Measurements from ENCODE around the gene DNAH8. TPM values are rescaled to one million over a fixed set of nuclear protein-coding genes. Genes with fewer than 3 reads are reported as not detected.

The DNAH8 gene
- total RNA-seq, 1 donor from 2014 or later = not detected

DNA sequence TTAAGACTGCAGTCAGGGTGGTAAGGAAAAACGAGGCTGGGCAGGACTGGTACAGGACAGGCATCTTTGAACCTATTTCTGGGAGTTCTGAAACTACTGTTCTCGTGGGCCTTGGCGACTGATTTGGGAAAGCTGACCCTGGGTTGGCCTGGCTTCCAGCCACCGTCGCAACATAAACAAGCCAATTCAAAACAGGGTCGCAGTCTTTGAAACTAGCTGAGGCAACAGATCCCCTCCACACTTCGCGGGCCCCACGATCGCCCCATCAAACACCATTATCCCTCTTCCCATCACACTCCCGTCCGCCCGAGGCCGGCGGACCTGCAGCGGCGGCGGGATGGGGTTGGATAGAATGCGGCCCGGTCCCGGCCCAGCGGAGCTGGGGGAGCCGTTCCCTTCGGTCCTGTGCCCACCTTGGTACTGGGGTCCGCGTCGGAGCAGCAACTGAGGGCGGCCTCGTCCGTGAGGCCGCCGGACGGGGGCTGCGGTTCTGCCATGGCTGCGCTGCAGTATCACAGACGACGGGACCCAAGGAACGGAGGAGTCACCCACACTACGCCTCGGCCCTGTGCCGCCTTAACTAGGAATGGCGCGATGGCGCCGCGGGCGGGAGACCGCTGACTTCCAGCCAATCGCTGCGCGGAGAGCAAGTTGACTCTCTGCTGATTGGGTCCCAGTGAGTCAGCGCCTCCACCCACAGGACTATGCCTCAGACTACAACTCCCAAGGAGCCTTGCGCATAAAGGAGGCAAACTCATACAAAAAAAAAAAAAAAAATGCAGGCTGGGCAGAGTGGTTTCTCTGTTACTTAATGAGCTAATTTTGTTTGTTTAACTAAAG, 12.3 kb upstream of the DNAH8 start, which contains the start of gene GLO1:
GLO1 (minus strand) TSS at position 588 of the 840 bp plus-strand sequence; CDS start at position 497, 91 bp downstream.
- peak; percentile 98 for DNase-seq (ENCODE audit: low spot score)

DNA sequence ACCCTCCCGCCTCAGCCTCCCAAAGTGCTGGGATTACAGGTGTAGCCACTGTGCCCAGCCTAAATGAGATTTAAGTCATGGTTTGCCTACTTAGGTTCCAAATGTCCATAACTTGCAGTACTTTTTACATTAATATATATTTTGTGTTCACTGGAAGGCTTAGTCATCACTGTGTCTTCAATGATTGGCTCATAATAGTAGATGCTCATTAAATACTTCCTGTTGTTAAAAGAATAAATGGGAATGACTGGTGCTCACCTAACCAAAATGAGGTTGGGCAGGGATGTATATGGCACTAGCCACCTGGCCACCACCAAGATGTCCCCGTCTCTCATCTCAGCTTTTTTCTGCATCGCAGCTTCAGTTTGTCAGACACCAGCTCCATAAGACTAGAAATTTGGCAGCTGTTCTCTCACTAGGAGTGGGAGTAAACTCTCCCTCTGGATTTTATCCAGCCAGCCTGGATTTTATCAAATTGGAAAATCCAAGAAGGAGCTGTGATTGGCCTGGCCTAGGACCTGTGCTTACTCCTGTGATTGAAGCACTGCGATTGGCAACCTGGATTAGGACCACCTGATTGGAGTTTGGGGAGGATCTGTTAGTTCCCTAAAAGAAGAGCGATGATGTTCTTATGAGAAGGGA, 11.0 kb upstream of the DNAH8 start:
- DNase-seq (ENCODE audit: low spot score) = no peak

DNA sequence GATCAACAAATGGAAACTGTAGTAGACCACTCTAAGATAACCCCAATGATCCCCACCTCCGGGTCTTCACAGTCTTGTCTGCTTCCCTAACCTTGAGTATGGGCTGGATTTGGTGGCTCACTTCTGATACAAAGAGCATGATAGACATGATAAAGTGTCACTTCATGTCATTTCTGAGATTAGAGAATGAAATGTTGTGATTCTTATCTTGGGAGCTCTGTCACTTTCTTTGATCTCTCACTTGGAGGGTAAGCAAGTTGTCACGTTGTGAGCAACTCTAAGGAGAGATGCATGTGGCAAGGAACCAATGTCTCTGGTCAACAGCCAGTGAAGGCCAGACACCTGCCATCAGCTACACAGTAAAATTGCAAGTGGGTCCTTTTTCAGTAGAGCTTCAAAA, 9.2 kb upstream of the DNAH8 start:
- DNase-seq (ENCODE audit: low spot score) = no peak

DNA sequence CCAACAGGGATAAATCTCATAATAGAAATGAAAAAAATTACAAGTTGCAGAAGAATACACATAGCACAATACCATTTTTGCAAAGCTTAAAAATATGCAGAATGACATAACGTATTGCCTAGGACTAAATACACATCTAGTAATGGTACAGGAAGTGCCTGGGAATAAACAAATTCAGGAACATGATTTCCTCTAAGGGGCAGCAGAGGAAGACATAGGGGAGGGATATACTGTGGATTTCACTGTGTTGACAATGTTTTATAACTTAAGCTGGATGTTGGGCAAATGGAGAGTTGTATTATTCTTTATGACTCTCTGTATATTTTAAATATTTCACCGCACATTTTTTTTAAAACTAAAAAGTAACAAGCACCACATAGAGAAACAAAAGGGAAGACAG, 6.6 kb upstream of the DNAH8 start:
- DNase-seq (ENCODE audit: low spot score) = no peak

DNA sequence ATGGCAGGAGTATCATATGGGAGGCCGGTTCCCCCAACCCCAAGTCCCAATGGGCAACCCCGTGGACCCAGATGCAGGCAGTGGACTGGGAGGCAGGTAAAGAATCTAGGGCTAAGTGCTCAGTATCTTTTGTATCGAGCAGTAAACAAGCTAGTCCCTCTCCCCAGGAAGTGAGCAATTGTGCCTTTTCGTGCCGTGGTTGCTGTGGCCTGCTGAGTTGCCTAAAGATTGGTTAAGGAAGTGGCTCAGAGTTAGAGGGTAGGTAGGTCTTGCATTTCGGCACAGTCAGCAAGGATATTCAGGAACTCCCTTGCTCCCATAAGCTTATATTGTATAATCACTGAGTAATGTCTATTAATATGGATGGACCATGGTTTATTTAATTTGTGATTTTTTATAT, 1.3 kb upstream of the DNAH8 start:
- no peak for DNase-seq (ENCODE audit: low spot score)

DNA sequence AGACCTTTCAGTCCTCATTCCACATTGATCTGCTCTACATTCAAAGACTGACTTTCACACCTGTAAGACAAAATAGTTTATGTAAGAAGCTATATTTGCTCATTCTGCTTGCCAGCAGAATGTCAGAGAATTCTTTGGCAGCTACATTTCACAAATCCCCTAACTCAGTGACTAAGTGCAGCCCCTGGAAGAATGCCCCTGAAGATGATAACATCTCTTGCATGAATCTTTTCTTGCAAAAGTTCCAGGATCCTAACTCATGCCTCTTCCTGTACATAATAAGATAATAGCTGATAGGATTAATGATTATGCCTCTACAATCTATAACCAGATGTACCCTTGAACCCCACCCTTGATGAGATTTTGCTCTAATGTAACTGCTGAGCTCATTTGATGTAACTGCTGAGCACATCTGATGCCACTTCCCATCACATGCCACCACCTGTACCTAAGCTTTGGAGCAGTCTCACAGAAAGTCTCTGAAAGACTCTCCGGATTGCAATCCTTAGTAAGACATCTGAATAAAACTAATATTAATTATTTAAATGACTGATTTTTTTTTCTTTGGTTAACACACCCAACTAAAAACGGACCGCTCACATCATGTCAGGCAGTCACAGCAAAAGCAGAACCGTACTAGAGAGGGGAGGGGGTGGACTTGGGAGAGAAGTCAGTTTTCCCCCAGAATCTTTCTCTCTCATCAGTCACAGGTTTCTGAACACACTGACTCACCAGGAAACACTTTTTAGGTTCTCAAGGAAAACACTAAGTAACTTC, 684 bp upstream of the DNAH8 start:
- DNase-seq (ENCODE audit: low spot score) = no peak

DNA sequence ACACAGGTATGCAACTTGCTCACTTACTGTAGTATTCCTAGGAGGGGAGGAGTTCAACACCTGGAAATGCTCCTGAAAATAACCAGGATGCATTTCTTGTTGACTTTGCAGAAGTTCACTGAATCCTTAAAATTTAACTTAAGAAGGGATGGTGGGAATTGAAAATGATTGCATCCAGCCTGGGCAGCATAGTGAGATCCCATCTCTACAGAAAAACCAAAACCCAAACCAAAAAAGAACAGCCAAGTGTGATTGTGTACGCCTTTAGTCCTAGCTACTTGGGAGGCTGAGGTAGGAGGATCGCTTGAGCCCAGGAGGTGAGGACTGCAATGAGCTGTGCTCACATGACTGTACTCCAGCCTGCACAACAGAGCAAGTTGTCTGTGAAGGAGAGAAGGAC, 1.7 kb downstream of the DNAH8 start:
- no peak for DNase-seq (ENCODE audit: low spot score)

DNA sequence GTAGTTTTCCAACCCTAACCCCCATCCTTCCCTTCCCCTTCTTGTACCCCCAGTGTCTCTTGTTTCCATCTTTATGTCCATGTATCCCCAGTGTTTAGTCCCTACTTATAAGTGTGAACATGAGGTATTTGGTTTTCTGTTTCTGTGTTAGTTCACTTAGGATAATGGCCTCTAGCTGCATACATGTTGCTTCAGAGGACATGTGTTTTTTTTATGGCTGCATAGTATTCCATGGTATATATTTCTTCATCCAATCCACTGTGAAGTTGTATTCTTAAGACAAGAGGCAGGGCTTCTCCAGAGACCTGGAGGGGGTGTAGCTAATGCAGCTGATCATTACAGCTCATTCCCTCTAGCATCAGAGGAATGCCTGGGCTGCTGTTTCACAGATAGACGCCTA, 4.2 kb downstream of the DNAH8 start:
- no peak for DNase-seq (ENCODE audit: low spot score)

DNA sequence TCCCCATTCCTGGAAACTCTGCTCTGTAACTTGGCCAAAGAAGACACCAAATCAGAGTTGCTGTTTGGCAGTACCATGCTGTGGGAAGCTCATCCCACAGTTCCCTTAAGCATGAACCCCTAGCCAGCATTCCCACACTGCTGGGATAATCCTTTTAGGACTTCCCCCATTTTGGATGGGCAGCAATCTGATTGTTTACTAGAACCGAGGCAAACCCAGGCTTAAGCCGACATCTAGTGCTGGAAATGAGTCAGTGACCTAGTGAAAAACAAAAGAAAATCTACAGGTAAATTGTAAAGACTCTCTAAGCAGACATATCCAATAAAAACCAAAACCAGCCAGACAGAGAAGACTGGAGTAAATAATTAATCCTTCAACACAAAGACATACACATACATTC, 5.2 kb downstream of the DNAH8 start:
- no peak for DNase-seq (ENCODE audit: low spot score)

DNA sequence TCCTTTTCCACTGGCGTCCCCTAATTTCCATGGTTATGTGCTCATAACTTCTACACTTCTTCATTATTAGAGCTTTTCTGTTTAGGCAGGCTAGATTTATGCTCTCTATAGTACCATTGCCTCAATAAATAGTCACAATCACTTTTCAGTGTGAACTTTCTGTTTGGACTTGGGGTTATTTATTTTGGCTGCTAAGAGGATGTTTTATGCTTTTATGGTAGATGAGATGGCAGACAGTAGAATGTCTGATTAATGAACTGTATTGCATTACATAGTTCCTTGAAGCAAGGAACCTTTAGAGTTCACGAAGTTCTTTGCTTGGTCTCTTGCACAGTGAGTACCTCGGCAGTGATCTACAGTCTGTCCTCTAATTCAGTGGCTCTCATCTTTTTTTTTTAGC, 6.9 kb downstream of the DNAH8 start:
- DNase-seq (ENCODE audit: low spot score) = no peak

DNA sequence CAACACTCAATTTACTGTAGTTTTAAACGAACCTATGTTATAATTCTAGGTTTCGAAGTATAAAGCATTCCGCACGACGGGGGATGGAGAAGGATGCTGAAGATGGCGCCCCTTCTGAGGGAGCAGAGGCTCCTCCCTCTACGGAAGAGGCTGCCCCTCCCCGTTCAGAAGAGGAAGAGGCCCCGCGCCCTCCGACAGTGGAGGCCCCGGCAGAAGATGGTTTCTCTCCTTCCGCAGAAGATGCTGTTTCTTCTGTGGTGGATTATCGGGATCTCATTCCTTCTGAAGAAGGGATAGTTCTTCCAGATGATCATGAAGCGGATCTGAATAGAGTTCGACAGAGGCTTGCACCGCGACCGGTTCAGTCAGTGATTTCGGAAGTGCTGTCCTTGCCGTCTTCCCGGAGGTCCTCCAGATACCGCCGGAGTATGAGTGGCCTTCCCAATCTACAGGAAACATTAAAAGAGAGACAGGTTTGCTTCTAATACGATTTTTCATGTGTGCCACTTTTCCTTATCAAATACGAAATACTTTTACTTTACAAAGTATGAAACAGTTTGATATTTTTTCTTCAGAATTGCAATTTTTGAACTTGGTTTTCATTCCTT, 7.7 kb downstream of the DNAH8 start:
- DNase-seq (ENCODE audit: low spot score) = no peak

DNA sequence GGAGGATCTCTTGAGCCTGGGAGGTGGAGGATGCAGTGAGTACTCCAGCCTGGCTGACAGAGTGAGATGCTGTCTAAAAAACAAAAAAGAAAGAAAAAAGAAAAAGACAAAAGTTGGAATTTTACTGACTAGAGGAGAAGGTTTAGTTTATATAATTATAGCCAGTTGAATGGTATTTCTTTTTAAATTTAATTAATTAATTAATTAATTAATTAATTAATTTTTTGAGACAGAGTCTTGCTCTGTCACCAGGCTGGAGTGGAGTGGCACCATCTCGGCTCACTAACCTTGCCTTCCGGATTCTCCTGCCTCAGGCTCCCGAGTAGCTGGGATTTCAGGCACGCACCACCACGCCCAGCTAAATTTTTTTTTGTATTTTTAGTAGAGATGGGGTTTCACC, 8.7 kb downstream of the DNAH8 start:
- DNase-seq (ENCODE audit: low spot score) = no peak

DNA sequence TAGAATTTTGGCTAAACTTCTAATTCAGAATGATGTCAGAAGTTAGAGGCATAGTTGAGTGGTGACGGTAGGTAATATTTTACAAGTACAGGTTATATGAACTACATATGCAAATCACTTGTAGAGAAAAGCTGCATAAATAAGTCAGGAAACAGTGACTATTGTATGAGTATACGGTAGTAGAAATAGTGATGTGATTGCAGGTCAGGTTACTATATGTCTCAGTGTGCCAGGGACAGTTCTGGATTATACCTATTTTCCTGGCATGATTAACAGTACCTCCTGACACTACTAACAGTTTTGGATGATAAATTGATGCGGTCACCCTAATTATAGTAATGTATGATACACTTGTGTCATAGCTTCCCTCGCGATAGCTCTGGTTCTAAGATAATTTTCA, 9.2 kb downstream of the DNAH8 start:
- no peak for DNase-seq (ENCODE audit: low spot score)

DNA sequence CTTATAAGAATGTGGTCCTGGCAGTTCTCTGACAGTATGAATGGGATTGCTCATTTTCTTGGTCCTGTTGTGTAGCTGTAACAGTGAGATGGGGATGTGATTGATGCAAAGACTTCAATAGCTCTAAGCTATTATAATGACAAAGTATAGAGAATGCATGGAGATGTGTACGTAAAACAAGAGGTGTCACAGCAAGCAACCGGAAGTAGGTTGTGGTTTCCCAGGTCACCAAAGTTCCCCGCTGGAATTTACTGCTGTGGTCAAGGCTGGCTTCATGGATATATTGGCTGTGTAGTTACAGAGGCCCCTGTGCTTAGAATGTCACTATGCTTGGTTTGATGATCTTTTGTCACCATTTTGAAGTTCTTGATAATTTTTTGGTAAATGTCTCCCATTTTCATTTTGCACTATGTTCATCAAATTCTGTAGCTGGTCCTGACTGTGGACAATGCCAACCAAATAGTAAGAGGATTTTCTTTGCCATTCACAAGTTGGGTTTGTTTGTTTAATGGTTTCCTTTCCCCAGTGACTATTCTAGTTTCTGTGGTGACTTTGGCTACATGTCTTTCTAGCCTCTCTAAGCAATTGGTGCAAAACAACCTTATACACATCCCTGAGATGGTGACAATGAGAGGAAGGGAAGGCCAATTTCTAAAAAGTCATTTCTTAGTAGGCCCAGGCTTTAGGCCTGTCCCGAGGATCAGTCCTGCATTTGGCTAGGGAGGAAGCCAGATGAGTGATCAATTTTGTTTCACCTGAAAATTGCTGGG, 10.5 kb downstream of the DNAH8 start:
- DNase-seq (ENCODE audit: low spot score) = no peak

DNA sequence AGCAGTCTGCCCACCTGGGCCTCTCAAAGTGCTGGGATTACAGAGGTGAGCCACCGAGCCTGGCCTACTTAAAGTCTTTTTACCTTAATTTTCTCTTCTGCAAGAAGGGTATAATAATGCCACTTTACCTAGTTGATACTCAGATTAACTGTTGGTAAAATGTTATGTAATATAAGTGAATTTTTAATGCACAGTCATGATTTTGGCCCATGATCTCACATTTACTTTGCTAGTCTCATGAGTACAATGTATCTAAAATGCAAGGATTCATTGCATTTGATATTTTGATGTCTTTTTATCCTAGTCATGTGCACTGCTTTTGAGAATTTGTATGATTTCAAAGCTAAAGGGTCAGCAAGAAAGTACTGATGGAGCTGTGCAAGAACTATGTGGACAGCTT, 13.1 kb downstream of the DNAH8 start:
- DNase-seq (ENCODE audit: low spot score) = no peak

DNA sequence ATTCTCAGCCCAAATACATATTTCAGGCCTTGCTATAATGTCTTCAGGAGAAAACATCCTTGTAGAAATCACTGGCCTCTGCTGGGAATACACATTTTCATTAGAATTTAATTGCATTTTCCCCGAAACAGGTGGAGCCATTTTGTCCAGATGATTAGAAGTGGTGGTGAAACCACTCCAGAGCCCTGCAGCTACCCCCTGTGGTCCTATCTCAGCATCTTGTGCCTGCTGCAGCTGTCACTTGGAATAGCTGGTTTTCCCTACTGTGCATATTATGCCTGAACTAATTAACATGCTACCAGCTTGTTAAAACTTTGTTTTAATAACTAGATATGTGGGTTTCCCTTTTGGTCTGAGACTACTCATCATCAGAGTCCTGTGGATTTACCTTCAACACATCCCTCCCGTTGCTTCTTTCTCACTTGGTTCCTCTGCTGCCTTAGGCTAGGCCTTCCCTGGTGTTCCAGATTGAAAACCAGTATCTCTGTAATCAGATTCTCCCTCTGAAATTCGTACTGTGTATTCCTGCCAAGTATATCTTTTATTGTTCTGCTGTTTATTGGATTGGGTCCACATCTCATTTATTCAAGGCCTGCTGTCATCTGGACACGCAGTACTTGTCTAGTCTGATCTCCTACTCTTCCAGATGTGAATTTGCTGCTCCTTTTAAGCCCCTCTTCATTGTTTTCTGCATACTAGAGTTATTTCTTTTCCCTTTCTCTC, 15.2 kb downstream of the DNAH8 start:
- no peak for DNase-seq (ENCODE audit: low spot score)

DNA sequence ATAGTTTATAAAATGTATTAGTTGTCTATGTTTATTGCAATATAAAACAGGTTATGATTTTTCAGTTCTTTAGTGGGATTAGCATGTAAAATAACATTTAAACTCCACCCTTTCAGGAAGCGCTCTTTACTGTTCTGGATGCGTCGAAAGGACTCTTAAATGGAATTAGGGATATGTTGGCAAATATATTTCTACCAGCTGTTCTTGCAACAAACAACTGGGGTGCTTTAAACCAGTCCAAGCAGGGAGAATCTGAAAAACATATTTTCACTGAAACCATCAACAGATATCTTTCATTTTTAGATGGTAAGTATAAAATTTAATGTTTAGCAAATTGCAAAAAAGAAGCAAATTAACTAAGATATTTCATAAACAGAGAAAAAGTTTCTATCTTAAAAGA, 21.8 kb downstream of the DNAH8 start:
- no peak for DNase-seq (ENCODE audit: low spot score)

DNA sequence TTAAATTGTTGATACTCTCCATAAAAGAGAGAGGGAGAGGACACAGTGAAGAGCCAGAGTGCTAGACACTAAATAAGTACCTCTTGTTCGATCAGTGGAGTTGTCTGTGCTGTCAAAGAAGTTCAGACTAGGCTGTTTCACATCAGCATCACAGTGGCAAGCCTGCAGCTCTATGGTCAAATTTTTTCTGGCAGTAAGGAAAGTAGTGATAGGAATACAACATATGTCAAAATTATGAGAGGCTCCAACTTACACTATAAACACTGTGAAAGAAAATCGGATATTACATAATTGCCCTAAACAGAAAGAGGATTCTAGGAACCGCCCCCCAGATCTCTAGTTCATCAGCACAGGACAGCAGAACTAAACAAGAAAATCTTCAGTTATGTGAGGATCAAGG, 23.1 kb downstream of the DNAH8 start:
- no peak for DNase-seq (ENCODE audit: low spot score)

DNA sequence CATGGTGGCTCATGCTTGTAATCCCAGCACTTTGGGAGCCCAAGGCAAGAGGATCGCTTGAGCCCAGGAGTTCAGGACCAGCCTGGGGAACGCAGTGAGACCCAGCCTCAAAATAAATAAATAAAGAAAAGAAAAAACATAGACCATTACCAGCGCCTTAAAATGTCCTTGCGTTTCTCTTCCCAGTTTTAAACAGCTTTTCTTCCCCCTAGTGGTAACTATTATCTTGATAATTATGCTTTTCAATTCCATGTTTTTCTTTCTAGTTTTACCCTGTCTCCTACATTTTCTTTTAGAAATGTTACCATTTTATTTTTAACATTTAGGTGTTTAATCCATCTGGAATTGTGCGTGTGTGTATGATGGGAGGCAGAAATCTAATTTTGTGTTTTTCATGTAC, 24.4 kb downstream of the DNAH8 start:
- no peak for DNase-seq (ENCODE audit: low spot score)

DNA sequence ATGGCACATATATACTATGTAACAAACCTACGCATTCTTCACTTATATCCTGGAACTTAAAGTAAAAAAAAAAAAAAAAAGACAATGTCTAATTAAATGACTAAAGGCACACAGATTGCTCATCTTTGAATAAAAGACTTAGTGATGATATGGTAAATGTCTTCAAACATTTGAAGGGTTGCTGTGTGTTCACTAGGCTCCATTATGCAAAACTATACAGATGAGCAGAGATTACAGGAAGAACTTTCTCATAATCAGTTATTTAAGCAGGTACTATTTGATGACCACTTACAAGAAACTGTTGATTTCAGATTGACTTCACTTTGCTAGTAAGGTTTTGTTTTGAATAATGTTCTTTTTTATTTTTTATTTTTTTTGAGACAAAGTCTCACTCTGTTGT, 34.4 kb downstream of the DNAH8 start:
- DNase-seq (ENCODE audit: low spot score) = no peak

All from mesenteric fat pad (tissue), 1 donor.